GF-D8 (cell line): ENCODE data around the gene PHEX.

Experiments
- DNase-seq: peaks from one replicate; lab custom pipeline; 2025; lab: John Stamatoyannopoulos, UW

The PHEX gene

GRCh38 chrX:22105971-22106370, 73.8 kb downstream of the PHEX start:
- DNase-seq: no peak

DNA sequence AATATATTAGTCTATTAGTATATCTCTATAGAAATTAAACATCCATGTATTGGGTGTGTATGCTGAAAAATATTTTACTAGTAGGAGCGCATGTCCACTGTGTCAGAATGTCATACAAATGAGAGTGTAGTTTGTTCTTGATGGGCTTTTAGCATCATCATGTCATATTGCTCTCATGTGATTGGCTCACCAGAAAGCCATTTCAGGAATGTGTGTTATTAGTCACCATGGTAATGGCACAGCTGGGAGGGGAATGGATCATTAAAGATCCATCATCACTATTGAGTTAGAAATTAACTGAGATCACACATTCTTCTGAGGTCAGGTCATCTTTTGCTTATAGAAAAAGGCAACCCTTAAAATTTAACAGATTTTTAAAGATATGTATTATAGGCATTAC, 77.3 kb downstream of the PHEX start:
- no peak for DNase-seq

DNA sequence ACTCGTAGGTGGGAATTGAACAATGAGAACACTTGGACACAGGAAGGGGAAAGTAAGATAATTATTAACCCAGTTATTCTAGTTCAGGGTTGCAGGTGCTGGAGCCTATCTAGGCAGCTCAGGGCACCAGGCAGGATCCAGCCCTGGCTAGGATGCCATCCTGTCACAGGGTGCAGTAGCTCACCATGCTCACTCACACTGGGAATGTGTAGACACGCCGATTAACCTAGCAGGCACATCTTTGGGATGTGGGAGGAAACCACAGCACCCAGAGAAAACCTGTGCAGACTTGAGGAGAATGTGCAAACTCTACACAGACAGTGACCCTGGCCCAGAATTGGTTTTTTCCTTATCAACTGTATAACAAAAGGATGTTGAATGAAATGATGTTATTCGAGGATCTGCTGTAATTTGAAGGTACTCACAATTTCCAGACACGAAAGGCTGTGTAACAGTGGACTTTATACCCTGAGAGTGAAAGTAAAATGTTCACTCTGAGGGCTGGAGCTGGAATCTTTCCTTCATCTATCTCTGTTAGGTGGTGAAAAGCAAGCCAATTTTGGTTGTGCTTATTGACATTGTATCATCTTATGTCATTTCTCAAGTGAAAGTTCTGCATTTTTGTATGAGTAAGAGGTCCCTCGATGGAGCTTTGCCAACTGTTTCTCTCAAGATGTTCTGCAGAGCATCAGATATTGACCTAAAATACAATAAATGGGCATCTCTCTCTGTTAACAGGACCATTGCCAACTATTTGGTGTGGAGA, 78.8 kb downstream of the PHEX start:
- no peak for DNase-seq

- DNase-seq: no peak
Observed at GRCh38 chrX:22116605-22117546, 84.8 kb downstream of the PHEX start.

GRCh38 chrX:22117633-22118032, 85.5 kb downstream of the PHEX start:
- no peak for DNase-seq

- DNase-seq: no peak
Observed at GRCh38 chrX:22118161-22118830, 86.2 kb downstream of the PHEX start.

GRCh38 chrX:22121161-22121560, 89.0 kb downstream of the PHEX start:
- no peak for DNase-seq

DNA sequence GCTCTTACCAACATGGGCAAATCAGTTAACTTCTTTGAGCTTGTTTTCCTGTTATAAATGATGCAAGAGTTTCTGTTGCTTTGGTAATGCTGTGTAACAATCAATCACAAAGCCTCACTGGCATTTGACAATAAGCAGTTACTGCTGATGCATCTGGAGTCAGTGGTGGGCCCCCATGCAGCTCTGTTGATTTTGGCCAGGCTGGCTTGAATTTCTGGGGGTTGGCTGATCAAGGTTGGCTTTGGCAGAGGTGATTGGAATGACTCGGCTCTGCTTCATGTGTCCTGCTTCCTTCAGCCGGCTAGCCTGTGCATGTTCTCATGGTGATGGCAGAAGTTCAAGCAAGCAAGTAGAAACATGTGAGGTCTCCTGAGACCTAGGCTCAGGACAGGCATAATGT, 90.4 kb downstream of the PHEX start:
- no peak for DNase-seq

DNA sequence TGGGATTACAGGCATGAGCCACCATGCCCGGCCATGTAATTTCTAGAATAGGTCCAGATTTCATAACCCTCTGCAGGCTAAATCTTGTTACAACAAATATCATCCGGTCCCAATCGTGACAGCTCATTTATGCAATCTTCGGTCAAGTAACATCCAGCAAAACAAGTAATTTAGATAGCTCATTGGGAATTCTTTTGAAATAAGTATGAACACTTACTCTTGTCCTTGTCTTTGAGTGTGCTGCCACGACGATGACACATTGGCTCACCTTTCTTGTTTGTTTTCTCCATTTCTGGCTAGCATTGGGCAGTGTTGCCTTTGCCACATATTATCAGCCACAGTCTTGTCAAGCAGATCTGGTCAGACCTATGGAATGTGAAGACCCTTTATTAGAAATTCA, 92.0 kb downstream of the PHEX start:
- no peak for DNase-seq

DNA sequence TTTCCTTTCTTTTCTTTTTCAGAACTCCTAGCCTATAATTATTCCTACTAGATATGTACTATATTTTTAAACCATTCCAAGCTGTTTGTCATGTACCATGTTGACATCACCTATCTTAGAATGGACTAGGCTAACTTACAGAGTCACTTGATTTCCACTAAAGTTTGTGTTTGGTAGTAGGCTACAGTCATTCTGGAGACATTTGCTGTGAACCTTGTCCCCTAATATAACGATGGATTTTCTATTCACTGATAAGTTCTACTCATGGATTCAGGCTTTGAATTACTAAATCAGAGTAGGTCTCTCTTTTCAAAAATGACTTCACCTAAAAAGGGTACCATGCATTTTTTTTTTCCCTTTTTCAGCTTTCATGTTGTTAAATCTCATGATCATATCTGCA, 93.4 kb downstream of the PHEX start:
- no peak for DNase-seq

DNA sequence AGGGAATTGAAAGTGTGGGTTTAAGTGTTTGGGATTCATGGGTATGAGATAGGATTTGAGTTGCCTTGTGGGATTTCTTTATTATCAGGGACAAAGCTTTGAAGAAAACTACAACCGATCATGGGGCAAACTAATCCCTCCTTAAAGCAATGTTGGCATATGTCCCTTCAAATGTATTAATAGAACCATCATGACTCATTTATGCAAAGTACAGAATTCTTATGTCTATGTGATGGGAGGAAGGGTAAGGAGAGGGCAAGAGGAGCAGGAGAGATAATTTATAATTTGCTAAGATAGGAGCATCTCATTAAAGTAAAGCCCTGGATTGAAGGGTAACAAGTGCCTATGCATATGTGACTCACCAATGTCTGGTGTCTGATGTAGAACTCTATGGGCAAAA, 94.2 kb downstream of the PHEX start:
- no peak for DNase-seq

- no peak for DNase-seq
Observed at GRCh38 chrX:22128961-22129360, 96.8 kb downstream of the PHEX start.

- DNase-seq: no peak
Observed at GRCh38 chrX:22134681-22135080, 102.6 kb downstream of the PHEX start.

DNA sequence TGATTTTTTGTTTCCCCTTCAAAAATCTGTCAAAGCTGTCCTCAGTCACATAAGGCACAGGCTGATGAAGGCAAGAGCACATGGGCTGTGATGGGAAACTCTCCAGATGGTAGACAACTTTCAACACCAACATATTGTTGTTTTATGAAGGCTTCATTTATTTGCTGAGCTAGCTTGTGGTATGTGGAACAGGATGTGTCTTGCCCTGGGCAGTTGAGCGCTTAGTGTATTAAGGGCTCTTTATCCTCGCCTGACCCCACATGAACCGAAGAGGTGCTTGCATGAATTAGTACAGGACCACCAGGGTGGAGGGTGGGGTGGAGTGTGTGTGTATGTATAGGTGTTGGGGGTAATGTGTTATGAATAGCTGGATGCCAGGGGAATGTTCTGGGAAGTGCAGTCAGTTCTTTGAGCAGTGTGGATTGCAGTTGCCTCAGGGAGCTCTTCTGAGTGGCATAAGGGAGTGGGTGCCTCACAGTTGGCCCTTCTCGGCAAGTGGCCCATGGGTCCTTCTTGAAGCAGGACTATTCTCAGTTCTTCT, 103.1 kb downstream of the PHEX start:
- DNase-seq: no peak

GRCh38 chrX:22135994-22136684, 104.0 kb downstream of the PHEX start:
- DNase-seq: no peak

GRCh38 chrX:22136711-22137110, 104.6 kb downstream of the PHEX start:
- DNase-seq: no peak

DNA sequence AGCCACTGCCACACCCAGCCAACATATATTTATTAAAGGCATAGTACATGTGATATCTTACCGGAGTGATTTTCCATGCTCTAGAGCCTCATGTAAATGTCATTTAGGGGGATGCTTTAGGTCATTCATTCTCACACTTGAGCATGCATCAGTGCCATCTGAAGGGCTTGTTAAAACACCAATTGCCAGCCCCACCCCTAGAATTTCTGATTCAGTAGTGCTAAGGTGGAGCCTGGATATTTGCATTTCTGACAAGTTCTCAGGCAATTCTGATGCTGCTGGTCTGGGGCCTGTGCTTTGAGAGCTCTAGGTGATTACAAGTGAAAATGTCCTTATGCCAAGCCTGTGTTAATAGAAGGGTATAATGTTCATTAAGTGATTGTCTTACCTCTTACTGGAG, 107.7 kb downstream of the PHEX start:
- DNase-seq: no peak

DNA sequence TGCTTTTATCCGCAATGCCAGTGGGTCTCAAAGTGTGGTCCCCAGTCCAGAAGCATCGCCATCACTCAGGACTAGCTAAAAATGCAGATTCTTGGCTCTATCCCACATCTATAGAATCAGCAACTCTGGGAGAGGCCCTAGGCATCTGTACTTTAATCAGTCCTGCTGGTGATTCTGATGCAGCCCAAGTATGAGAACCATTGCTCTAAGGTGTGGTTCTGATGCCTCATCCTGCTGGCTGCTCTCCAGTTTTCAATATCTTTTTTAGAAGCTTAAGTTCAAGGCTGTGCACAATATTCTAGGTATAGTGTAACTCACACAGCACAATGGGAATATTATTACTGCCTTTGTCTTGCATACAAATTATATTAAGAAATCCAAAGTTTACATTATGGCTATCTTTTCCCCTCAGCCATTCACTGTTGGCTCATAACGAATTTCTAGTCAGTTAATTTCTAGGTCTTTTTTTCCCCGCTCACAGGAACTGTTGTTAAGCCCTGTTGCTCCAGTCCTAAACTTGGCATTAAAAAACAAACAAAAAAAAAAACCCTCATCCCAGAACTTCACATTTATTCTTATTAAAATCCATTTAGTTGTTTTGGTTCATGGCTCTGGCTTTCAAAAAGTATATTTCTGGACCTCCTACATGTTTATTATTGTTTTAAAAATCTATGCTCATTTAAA, 109.1 kb downstream of the PHEX start:
- DNase-seq: no peak

DNA sequence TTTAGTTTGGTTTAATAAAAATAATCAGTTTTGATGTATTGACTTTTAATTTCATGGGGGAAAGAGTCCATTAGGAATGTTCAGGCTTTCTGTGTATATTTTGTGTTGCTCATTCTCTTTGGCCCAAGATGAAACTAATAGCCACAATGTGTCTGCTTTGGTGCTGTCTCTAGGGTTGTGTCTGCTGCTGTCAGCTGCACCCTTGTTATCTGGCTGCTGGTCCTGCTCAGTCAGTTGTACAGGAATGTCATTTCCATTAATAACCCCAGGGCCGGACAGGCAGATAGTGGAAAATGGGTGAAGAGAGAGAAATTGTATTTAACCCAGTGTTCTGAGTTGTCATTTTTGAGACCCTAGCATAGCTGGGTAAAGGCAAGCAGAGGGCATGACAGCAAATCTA, 115.1 kb downstream of the PHEX start:
- no peak for DNase-seq

GRCh38 chrX:22147942-22148341, 115.8 kb downstream of the PHEX start:
- no peak for DNase-seq

DNA sequence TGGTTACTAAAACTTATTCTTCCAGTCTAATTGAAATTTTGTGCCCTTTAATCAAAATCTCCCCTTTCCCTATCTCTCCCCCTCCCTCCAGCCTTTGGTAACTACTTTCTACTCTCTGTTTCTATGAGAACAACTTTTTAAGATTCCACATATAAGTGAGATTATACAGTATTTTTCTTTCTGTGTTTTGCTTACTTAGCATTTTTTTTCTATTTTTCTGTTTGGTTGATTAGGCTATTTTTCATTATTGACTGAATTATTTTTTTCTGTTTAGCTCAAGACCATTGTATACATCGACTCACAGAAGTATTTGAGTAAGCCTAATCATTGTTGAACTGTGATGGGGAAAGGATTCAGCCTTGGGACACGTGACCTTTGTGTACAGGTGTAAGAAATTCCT, 116.4 kb downstream of the PHEX start:
- no peak for DNase-seq
